ENCODE data around the gene CFAP221.

DNA sequence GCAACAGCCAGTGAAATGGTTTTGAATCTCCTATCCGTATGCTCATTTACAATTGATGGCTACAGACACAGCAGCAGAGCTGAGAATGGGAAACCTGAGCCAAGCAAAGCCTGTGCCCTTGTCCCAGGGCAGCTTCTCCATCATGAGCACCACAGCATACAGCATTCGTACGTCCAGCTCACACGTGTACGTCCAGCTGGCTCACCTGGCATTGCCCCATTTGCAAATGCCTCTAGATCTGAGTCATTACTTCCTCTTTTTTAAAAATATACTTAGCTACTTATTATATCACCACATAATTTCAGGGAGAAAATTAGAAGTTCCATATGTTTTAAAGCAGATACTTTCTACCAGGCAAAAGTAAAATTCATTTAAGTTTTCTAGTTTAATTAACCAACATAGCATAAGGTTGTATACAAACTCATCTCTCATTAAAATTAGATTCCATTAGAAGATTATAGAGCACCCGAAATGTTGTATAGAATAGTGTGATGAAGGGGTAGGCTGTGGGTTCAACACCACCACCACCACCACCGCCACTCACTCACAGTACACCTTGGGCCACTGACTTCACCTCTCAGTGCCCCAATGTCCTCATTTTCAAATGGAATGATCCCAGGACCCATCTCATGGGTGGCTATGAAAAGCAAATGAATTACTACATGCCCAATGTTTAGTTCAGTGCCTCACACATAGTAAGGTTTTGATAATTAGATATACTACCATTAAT, 103.4 kb downstream of the CFAP221 start:
- TF ChIP-seq CTCF (IDR thresholded peaks at IDR 0.05) (no peak), POLR2A (IDR thresholded peaks at IDR 0.05) (no peak)

Measured in body of pancreas (tissue), 4 donors.